SK-N-MC (cell line): ENCODE measurements around the gene OR6A2.

Experiments used
- EZH2 ChIP-seq: fragments of 200-600 bp; sonication (generic); IDR thresholded peaks from one replicate; pipeline ENCODE4 v1.6.1; 2017; ENCODE audit warnings: antibody characterized with exemption
- FOXP2 ChIP-seq: optimal IDR thresholded peaks from 2 replicates; pipeline ENCODE3; 2011; ENCODE audit warnings: mild to moderate bottlenecking, moderate library complexity; ENCODE audit not compliant: insufficient read depth; ENCODE audit errors: extremely low read length, control extremely low read depth
- POLR2AphosphoS5 ChIP-seq: IDR thresholded peaks from 2 replicates; pipeline ENCODE4 v1.6.1; 2012; ENCODE audit warnings: mild to moderate bottlenecking, low read depth, low read length, borderline replicate concordance

- TF ChIP-seq POLR2AphosphoS5: no peak
- TF ChIP-seq EZH2: no peak
- no peak for TF ChIP-seq FOXP2
These were observed 52.9 kb downstream of the OR6A2 start for GRCh38 chr11:6746626-6747025.
